NOMO-1 treated with dmso at 0.1 percent for 144 hours (cell line): Measurements from ENCODE around the gene BARX2.

ENCODE experiments used
- DNase-seq: peaks from one replicate; lab custom pipeline; 2025; ENCODE audit not compliant: unreplicated experiment; lab: John Stamatoyannopoulos, UW

BARX2 gene

DNA sequence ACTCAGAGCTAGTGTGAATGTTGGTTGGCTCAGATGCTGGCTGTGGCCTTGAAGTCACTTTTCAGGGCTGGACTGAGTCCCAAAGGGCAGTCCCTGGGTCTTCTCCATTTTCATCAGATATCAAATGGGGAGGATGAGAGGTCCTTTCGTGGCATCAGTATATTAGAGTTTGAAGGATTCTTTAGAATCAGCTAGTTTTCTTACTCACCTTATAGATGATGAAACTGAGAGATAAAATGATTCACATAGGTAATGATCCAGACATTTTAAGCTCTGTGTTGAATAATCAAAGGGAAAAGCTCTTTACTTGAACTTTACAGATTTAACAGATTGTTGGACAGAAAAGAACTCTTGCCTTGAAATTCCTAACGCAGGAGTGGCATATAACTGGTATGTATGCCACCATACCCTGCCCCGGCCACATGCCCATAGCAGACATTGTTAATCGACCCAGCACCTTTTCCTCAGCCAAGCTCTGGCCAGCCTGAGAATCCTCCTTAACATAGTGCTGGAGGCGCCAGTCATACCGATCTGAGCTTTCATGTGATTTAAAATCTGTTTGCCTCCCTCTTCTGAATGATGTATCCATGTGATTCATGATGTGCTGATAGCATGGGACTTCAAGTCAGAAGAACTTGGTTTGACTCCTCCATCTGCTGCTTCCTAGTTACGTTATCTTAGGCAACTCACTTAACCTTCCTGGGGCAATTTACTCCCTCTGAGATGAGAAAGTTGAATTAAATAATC is 60.0 kb downstream of the BARX2 start:
- no peak for DNase-seq

DNA sequence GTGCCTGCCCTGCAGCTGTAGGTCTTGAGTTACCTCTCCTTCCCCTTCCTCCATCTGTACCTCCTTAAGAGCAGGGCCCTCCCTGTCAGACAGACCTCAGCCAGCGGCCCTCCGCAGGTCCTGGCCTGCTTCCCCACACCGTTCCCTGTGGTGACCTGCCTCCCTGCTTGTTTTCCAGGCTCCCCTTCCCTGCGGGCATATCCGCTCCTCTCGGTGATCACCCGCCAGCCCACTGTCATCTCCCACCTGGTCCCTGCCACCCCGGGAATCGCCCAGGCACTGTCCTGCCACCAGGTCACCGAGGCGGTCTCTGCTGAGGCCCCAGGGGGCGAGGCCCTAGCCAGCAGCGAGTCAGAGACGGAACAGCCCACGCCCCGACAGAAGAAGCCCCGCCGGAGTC is 60.9 kb downstream of the BARX2 start:
- DNase-seq: no peak

DNA sequence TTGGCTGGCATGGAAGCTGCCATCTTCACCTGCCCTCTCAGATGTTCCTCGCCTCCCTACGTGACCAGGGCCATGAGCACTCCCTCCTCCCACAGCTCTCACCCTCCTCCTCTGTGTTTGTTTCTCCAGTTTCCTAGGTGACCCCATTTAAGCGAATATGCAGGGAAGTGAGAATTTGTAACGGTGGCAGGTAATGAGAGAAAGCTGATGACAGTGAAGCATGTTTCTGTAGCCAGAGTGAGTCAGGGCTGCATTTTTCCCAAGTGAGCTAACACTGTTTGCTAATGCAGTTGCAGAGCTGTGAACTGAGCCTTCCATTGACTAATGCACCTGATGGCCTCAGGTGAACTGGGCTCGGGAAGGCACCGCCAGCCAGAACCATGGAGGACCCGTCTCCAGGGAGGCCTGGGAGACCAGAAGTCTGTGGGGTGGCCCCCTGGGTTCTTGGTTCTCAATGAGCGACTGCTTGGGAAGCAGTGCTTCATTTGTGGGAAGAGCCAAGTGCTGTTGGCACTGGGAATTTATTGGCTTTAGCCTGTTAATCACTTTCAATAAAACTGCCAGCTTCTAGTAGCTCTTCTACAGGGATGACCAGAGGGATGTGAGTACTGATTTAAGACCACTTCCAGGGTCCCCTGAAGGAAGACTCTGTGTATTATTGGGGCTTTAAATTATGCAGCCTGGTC is 64.5 kb downstream of the BARX2 start:
- no peak for DNase-seq

DNA sequence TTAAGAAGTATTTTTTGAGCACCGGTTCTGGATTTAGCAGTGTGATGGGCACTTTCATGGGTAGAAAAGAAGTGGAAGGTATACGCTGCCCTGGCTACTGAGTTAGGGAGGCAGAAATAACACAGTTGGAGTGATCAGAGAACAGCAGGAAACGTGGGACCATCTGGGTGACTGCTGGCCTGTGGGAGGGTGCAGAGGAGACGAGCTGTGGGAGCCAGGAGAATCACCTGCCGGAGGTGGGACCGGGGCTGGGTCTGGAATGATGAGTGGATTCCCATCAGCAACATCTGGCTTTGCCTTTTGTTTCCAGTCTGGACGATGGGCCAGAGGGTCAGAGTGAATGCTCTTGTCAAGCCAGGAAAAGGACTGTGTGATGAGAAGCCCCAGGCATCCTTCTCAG is 66.5 kb downstream of the BARX2 start:
- DNase-seq: no peak

DNA sequence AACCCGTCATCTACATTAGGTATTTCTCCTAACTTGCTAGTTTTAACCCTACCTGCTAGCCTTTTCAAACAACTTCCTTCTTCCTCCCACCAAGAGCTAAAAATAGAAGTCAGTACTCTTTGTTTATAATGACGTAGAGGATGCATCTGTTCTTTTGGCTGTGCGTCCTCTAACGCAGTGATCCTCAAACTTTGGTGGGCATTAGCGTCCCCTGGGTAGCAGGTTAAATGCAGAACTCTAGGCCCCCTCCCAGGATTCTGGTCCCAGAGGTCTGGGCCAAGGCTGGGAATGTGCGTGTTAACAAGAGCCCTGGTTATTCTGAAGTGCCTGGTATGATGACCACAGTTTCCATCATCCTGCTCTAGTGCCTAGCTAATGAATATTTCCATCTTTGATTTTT is 67.6 kb downstream of the BARX2 start:
- DNase-seq: no peak

DNA sequence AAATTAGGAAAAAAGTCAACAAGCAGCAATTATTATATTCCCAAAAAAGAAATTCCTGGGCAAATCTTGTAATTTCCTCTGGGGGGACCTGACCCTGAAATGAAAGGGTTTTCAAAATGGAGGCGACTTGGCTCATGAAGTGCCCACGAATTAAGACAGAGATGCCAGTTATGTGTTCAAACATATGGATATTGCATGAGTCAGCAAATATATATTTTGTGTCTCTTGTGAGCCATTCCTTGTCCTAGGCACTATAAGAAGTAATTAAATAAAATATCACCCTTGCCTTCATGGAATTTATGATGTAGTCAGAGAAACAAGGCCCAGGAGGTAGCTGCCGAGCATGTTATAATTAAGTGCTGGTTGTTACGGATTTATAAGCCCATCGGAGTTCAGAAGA is 68.6 kb downstream of the BARX2 start:
- no peak for DNase-seq

DNA sequence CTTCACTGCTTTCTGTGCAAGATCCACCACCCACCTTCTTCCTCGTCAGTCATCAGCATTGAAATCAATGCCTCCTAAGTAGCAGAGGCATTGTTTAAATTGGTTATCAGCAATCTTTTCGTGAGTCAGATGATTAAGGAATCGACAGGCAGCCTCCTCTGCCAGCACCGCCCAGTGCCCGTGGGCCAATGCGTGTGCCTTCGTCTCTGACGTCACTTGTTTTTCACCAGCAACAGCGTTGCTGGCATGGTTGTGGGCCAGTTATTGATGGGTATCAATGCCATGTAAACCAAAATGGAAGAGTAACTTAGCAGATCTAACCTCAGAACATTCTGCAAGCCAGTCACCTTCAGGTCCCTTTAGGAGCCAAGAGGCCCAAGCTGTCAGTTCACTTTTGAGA is 69.6 kb downstream of the BARX2 start:
- no peak for DNase-seq

DNA sequence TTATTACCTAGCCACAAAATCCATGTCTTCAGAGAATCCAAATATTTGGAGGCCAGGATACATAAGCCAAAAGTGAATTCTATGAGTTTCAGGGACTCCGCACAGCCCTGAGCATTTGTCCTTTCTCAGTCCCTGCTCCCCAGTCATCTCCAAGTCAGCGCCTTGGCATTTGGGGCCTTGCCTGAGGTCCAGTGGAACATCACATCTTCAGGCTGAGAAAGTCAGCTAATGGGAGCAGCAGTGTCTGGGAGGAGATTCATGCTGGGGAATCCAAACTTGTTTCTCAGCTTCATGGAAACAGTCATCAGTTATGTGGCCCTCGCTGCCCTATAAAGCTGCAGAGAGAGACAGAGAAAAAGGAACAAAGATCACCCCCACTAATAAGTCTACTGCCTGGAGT is 70.9 kb downstream of the BARX2 start:
- DNase-seq: no peak

DNA sequence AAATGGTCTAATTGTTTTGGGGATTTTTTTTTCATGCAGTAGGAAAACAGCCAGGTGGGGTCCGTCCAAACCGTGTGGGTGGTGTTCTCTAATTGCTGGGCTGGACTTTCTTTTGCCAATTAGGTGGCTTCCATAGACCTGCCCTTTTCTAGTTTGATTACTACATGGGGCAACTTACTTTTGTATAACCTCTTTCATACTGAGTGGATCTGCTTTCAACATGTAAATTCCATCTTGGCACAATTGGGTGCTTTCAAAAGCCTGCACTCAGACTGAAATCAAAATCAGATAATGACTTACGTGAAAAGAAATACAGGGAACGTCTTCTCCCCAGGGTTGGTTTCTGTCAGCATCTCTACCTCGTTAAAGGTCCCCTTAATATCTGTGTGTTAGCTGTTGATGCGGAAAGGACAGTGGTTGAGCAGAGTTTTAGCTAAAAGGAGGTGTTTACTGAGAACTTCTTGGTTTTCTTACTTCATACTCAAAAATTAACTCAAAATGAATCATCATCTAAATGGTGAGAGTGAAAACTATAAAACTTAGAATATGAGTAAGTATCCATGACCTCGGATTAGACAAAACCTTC is 72.1 kb downstream of the BARX2 start:
- DNase-seq: no peak

DNA sequence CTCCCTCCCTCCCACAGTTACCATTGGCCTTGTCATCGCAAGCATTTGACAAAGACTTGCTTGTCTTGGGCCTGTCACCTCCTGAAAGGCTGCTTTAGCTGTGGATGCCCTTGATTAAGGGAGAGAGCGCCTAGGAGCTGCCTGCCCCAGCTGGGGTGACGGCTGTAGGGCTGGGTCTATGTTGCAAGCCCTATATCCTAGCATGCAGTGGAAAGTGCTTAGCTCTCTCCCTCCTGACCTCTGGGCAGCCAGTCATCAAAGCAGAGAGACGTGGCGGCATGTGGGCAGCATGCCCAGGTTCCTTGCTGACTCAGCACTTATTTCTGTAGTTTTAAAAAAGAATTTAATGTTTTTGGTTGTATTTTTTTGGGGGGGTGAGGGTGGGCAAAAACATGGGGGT is 75.9 kb downstream of the BARX2 start:
- DNase-seq: no peak

DNA sequence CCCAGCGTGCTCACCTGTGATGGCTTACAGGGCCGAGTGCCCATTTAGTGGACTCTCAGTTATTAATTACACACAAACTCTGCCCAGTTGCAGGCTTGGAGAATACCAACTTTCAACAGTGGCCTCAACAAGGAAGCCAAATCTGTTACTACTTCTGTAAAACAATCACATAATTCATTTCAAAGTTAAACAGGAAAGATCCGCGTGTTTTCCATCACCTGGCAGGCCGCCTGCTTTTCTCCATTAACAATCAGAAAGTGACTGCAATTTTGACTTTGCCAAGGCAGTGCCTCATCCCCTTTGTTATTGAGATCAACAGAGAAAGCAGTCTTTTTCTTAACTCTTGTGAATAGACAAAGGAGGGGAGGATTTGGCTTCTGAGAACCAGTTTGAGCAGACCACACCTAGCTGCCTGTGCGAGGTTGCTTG is 77.7 kb downstream of the BARX2 start:
- no peak for DNase-seq

DNA sequence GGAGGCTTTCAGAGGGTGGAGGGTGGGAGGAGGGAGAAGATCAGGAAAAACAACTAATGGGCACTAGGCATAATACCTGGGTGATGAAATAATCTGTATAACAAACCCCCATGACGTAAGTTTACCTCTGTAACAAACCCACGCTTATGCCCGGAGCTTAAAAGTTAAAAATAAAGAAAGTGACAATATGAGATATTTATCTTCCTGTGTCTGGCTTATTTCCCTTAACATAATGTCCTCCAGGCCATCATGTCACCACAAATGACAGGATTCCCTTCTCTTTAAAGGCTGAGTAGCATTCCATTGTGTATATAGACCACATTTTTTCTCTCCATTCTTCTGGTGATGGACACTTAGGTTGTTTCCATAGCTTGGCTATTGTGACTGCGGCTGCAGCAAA is 79.5 kb downstream of the BARX2 start:
- DNase-seq: no peak

DNA sequence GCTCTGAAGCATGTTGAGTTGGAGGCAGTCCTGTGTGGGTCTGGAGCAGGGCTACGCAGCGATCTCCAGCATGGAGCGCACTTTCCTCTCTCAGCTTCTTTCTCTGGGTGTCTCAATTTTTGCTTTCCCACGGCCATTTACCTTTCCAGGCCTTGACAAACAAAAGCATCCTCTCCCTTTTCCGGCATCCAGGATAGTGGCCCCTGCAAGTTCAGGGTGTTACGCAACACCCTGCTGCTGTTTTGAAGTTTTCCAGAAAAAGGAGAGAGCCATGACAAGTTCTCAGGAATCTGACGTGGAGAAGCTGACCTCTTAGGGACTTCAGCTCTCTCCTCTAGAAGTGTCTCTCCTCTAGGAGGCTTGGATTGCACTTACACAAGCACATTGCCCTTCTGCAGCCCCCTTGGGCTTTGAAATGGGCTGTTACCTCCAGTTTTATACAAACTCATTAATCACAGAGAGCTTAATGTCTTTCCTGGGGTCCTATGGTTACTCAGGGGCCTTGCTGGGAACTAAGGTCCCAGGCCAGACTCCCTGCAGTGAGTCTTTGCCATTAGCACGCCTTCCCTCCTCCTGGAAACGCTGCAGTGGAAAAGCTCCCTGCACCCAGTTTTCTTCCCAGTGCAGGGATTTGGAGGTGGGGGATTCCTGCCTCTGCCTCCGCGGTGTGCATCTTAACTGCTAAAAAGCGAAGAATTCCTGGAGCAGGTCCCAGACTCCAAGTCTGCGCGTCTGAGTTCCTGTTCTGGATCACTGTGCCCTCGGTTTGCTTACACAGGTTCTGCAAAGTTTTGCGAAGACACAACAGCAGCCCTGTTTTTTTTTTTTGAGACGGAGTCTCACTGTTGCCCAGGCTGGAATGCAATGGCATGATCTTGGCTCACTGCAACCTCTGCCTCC is 80.4 kb downstream of the BARX2 start:
- no peak for DNase-seq

DNA sequence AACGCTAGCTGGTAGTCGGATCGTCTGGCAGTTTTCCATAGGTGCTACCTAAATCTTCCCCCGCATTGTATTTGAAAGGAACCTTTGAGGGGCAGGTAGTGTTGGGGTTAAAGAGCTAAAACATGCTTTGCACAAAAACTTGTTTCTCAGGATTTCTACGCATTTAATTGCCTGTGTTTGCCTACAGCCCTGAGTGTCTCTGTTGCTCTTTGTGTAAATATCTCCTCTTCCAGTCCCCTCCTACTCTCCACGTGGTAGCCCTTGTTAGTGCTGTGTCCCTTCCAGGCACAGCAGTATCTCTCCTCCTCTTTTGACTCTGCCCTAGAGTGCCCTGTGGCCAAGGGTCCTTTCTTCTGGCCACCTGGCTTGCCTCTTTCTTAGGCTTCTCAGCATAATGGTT is 81.7 kb downstream of the BARX2 start:
- no peak for DNase-seq

DNA sequence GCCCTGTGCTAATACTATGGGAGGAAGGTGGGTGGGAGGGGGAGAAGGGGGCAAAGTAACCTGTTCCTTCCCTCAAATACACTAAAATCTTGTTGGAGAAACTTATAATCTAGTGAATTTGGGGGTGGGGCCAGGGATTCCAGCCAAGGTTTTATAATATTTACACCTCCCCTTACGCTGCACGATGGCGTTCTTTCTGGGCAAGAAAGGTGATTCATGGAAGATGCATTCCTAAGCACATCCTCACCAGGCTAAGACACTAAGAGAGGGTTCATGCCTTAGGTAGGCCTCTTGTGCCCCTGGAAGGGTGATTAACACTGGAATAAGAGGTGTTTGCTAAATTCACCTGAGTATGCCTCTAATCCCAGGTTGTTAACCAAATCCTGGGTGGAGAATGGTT is 82.6 kb downstream of the BARX2 start:
- no peak for DNase-seq

DNA sequence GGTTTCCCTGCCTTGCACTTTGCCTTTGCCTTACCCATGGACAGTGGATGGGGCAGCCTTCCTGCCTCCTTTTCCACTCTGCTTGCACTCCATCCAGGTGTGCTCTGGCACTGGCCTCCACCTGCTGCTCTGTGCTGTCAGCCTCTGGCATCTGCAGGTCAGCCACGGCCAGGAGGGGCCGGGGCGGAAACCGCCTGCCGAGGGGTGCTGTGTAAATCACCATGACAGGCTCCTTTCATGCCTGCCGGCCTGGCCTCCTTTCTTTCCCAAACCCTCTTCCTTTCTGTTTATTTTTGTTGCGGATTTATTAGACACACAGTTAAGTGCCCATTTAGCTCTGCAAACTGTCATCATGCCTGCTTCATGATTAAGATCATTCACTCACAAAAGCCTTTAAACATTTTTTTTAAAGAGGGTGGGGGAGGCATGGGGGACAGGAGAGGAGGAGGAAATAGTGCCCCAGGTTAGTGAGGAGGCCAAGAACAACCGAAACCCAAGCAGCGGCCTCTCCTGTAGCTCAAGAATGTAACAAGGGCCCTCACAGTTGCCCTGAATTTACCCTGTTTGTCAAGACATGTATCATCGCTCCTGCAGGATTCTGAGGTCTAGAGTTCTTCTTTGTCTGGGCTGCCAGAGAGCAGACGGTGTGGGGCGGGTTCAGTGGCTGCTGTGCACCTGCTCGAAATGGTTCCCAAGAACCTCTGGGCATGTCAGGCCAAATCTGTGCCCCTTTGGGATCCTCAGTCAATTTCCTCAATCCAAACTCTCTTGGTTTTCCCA is 83.3 kb downstream of the BARX2 start:
- no peak for DNase-seq

DNA sequence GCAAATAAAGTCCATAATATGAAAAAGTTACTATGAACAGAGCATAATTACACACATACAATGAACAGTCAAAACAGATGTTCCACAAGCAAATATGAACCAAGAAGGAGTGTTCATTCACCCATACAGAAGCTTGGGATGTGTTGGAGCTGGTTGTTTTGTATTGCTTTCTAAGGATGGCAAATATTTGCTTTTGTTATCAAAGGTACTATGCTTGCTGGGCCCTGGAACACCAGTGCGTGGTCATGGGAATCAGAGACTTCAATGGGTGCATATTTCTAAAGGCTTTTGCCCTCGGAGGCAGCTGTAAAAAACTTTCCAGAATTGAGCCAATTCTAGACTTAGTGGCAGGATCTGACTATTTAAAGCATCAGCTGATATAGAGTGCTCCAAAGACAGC is 85.1 kb downstream of the BARX2 start:
- no peak for DNase-seq

DNA sequence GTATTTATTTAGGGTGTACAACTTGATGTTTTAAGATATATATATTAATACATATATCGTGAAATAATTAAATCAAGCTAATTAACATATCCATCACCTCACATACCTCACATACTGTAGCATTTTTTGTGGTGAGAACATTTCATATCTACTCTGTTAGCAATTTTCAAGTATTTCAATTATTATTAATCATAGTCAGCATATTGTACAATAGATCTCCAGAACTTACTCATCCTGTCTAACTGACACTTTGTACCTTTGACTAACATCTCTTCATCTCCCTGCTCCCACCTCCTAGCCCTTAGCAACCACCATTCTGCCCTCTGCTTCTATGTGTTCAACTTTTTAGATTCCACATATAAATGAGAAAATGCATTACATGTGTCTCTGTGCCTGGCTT is 108.4 kb downstream of the BARX2 start:
- no peak for DNase-seq

DNA sequence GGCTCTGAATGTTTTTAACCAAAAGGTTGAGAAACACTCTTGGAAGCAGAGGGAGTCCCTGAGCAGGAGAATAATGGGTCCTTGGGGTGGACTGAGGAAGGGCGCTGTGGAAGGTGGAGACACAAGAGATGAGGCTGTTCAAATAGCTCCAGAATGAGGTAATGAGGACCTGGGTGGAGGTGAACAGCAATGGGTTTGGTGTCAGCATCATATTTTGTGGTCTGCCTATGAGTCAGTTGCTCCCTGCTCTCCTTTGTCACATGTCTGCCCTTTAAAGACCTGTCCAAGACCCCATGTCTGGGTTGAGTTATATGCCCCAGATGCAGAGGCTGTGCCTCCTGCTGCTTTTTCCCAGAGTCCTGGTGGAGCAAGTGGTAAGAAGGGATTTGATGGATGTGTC is 113.6 kb downstream of the BARX2 start:
- DNase-seq: no peak

DNA sequence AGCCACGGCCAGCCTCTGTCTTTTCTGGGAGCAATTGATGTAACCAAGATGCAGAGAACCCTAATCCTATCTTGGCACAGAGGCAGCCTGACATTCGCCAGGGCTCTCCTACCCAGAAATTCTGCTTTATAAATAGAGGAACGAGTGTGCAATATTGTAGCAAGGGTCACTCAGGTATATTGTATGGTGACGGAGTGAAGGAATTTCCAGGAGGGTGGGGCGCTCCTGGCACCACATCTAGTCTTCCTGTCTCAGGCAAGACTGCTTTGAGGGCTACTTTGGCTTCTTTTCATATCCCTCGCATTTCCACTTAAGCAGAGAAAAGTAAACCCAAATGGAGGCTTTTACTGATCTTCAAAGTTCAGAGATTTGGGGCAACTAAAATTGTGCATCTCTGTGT is 114.4 kb downstream of the BARX2 start:
- DNase-seq: no peak

DNA sequence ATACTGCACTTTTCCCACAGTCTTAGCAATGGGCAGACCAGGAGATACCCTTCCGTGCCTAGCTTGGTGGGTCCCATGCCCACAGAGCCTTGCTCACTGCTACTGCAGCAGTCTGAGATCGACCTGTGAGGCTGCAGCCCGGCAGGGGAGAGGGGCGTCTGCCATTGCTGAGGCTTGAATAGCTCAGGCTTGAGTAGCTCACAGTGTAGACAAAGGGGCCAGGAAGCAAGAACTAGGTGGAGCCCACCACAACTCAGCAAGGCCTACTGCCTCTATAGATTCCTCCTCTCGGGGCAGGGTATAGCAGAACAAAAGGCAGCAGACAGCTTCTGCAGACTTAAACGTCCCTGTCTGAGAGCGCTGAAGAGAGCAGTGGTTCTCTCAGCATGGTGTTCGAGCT is 118.1 kb downstream of the BARX2 start:
- no peak for DNase-seq
